H1 (cell line): ENCODE results near the gene EPHA10. TPM values are rescaled to one million over a fixed set of nuclear protein-coding genes. Genes with fewer than 3 reads are reported as not detected.

Experiments used
- ASH2L ChIP-seq: fragments of 200-600, 300-600 bp; sonication (generic); IDR thresholded peaks from one replicate; pipeline ENCODE4 v1.7.1; 2017; ENCODE audit warnings: low read length
- EZH2 ChIP-seq: fragments of 200-600 bp; sonication (generic); IDR thresholded peaks from 2 replicates; pipeline ENCODE4 v1.7.1; 2012; ENCODE audit warnings: low read depth, mild to moderate bottlenecking, moderate library complexity, low read length, inconsistent platforms; ENCODE audit not compliant: severe bottlenecking
- TCF12 ChIP-seq: IDR thresholded peaks from 2 replicates; pipeline ENCODE4 v1.6.1; 2011; ENCODE audit warnings: low read depth, mild to moderate bottlenecking, low read length
- polyA plus RNA-seq, 7 experiments: library from polyadenylated mRNA; depleted of rRNA in 3 of 7; stranded (reverse) in 5 of 7; unstranded in 2 of 7; fragments of >200 nt in 5 of 7; fragments of 200-250 nt in 2 of 7; gene quantifications; 1 replicate in 5 of 7; 2 replicates in 1 of 7; 4 replicates in 1 of 7; pipeline versions ENCODE4 v1.2.1 to v1.2.3, GENCODE V29; 2011 to 2013; ENCODE audit warnings: missing spikeins in 2 of 7, mixed read lengths in 2 of 7
- total RNA-seq: library from RNA; stranded (reverse); fragmentation: NEBNext Ultra II Directional; extraction: Animal tissue kit (Norgen Biotek cat#: 25700); gene quantifications from 2 replicates; pipeline ENCODE4 v1.2.1, GENCODE V29; 2021

The EPHA10 gene
- total and polyA plus RNA-seq, 2 of the 8 experiments (the other 6 are each of a cell fraction or from before 2014, with no cell fraction given) = 0.54 to 1.0 TPM

DNA sequence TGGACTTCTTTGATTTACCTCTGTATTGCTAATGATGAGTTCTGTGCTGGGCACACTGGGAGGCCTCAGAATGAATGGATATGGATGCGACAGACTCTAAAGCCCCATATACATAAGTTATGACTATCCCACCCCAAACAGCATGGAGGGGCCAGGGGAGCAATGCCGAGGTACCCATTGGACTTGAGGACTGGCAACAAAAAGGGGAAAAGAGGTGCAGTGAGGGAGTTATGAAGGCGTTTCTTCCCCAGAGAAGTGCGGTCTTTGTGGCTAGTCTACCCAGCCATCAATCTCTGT lies 87.8 kb downstream of the EPHA10 start (continued):
- no peak for TF ChIP-seq EZH2
- TF ChIP-seq ASH2L = no peak
- no peak for TF ChIP-seq TCF12
